ENCODE measurements around the gene OTOG. TPM values are rescaled to one million over a fixed set of nuclear protein-coding genes. Genes with fewer than 3 reads are reported as not detected.

OTOG gene
- total and polyA plus RNA-seq, 4 donors = not detected

- H3K27me3 ChIP-seq (ENCODE audit: control insufficient read depth in 1 of 2, insufficient read depth in 2 of 2, low read length in 1 of 2) = no peaks in the 10 kb centered on the region
- WGBS, 2 donors = 81 to 86% methylated on average over 10 of the region's 10 CpGs
- H3K36me3 ChIP-seq (ENCODE audit: control insufficient read depth in 1 of 2, insufficient read depth in 2 of 2, low read length in 1 of 2) = no peaks in the 10 kb centered on the region
- intact Hi-C loops (cut with DNase I) = loop anchor here in 1 of 2 donors (1.0 kb wide), 1 partner anchor 42 kb away; no protein-coding TSS in a partner anchor
- no peak for ATAC-seq (ENCODE audit: low FRiP score)
- H3K4me1 ChIP-seq (ENCODE audit: control insufficient read depth in 1 of 2, insufficient read depth in 2 of 2, low read length in 2 of 2) = no peaks in the 10 kb centered on the region
- no peak for DNase-seq
- H3K9me3 ChIP-seq (ENCODE audit: control insufficient read depth, low read length) = no peaks in the 10 kb centered on the region
- H3K27ac ChIP-seq (ENCODE audit: low read depth in 1 of 2, low read length in 2 of 2) = no peak overlapping the region
- H3K4me3 ChIP-seq (ENCODE audit: low read length in 2 of 2) = no peak overlapping the region
Measured at GRCh38 chr11:17694494-17695110, 147.5 kb downstream of the OTOG start.

- WGBS, 2 donors = 7 to 8% methylated on average over 39 to 68 of the region's 68 CpGs
- Histone ChIP-seq H3K4me3 (ENCODE audit: low read length in 2 of 2) (no peak overlapping the region), H3K36me3 (ENCODE audit: control insufficient read depth in 1 of 2, insufficient read depth in 2 of 2, low read length in 1 of 2) (no peaks in the 10 kb centered on the region), H3K27me3 (ENCODE audit: control insufficient read depth in 1 of 2, insufficient read depth in 2 of 2, low read length in 1 of 2) (no peaks in the 10 kb centered on the region), H3K4me1 (ENCODE audit: control insufficient read depth in 1 of 2, insufficient read depth in 2 of 2, low read length in 2 of 2) (no peaks in the 10 kb centered on the region), H3K9me3 (ENCODE audit: control insufficient read depth, low read length) (no peaks in the 10 kb centered on the region), H3K27ac (ENCODE audit: low read depth in 1 of 2, low read length in 2 of 2) (no peak overlapping the region)
- intact Hi-C loops (cut with DNase I) = no loop called here
- no peak for DNase-seq
- no peak for ATAC-seq (ENCODE audit: low FRiP score)
Measured at GRCh38 chr11:17695454-17696441, 148.7 kb downstream of the OTOG start.

- 83 to 84% methylated on average over 5 of the region's 5 CpGs for whole genome bisulfite sequencing, 2 donors
- no peaks in the 10 kb centered on the region for H3K27me3 ChIP-seq (ENCODE audit: control insufficient read depth in 1 of 2, insufficient read depth in 2 of 2, low read length in 1 of 2)
- ATAC-seq (ENCODE audit: low FRiP score) = no peak
- H3K27ac ChIP-seq (ENCODE audit: low read depth in 1 of 2, low read length in 2 of 2) = no peak overlapping the region
- no peak for DNase-seq
- no peak overlapping the region for H3K4me3 ChIP-seq (ENCODE audit: low read length in 2 of 2)
- no peaks in the 10 kb centered on the region for H3K4me1 ChIP-seq (ENCODE audit: control insufficient read depth in 1 of 2, insufficient read depth in 2 of 2, low read length in 2 of 2)
- intact Hi-C loops (cut with DNase I) = no loop called here
- no peaks in the 10 kb centered on the region for H3K9me3 ChIP-seq (ENCODE audit: control insufficient read depth, low read length)
- no peaks in the 10 kb centered on the region for H3K36me3 ChIP-seq (ENCODE audit: control insufficient read depth in 1 of 2, insufficient read depth in 2 of 2, low read length in 1 of 2)
Measured at GRCh38 chr11:17696741-17697140, 149.7 kb downstream of the OTOG start.

Other genes starting within 250 kb of the OTOG start
- gene NCR3LG1, start 195.5 kb upstream of the OTOG start, total RNA-seq = 1 to 10 TPM; 2.9 to 3.2 TPM
- gene NCR3LG1, start 195.5 kb upstream of the OTOG start, polyA plus RNA-seq = under 1 TPM; 0.38 to 0.74 TPM
- 1 to 10 TPM; 1.0 to 1.3 TPM for gene KCNJ11, start 158.6 kb upstream of the OTOG start, total RNA-seq
- gene KCNJ11, start 158.6 kb upstream of the OTOG start, polyA plus RNA-seq = 1 to 10 TPM; 1.6 to 3.8 TPM
- 1 to 10 TPM in 1 of 2 donors, under 1 TPM in 1; 0.32 to 2.5 TPM for gene ABCC8, start 70.4 kb upstream of the OTOG start, total RNA-seq
- under 1 TPM in 1 of 2 donors, not detected in 1; 0.59 TPM for gene ABCC8, start 70.4 kb upstream of the OTOG start, polyA plus RNA-seq
- not detected for gene USH1C, start 2.8 kb upstream of the OTOG start, total RNA-seq
- gene USH1C, start 2.8 kb upstream of the OTOG start, polyA plus RNA-seq = 10 to 100 TPM in 1 of 2 donors, under 1 TPM in 1; 0.46 to 20.4 TPM
- gene MYOD1, start 172.3 kb downstream of the OTOG start, total RNA-seq = not detected
- gene MYOD1, start 172.3 kb downstream of the OTOG start, polyA plus RNA-seq = not detected
- not detected for gene KCNC1, start 187.5 kb downstream of the OTOG start, total RNA-seq
- not detected for gene KCNC1, start 187.5 kb downstream of the OTOG start, polyA plus RNA-seq